PC-9 (cell line): Measurements from ENCODE around the gene NOB1.
A peak's percentile ranks its signal among the peaks of the same experiment; 100 is the strongest.

Experiments
- EZH2 ChIP-seq: fragments of 200-600 bp; sonication (generic); IDR thresholded peaks from 2 replicates; pipeline ENCODE4 v1.8.0; 2017; ENCODE audit warnings: antibody characterized with exemption, low read depth
- TF ChIP-seq, protein P1 (sequence below): fragments of 200-600 bp; sonication (generic); conservative IDR thresholded peaks from 2 replicates; pipeline ENCODE4 v1.6.1; 2017; ENCODE audit warnings: mixed run types, antibody characterized with exemption, mild to moderate bottlenecking, moderate library complexity

DNA sequence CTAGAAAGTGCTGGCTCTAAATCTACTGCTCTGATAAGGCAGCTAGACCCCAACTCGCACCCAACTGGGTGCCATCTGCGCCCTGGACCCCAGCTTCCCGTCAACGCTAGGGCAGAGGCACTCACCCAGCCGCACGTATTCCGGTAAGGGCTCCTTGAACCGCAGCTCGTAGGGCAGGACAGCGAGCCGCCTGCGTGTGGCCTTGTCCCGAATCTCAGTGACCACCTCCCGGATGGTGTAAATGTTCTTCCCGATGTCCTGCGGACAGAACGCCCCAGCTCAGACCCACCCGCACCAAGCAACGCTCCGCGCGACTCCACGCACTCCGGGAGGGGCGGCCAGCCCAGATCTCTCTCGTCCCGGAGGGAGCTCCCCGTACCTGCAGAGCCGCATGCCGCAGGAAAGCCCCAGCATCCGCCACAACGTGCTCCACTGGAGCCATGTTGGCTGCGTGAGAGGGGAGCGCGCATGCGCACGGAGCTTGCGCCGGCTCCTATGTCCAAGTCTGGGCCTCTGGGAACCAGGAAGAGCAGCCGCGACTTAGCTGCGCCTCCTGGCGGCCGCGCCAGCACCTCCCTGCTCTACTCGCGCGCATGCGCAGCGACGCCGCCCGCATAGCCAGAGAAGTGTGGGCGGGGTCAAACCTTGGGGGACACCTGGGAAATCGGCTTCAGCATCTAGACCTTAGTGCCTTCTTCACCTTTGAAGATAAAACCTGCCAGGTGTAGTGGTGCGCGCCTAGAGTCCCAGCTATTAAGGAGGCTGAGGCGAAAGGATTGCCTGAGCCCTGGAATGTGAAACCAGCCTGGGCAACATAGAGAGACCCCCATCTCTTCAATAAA, at the start of gene NOB1:
- TF ChIP-seq, protein P1, sequence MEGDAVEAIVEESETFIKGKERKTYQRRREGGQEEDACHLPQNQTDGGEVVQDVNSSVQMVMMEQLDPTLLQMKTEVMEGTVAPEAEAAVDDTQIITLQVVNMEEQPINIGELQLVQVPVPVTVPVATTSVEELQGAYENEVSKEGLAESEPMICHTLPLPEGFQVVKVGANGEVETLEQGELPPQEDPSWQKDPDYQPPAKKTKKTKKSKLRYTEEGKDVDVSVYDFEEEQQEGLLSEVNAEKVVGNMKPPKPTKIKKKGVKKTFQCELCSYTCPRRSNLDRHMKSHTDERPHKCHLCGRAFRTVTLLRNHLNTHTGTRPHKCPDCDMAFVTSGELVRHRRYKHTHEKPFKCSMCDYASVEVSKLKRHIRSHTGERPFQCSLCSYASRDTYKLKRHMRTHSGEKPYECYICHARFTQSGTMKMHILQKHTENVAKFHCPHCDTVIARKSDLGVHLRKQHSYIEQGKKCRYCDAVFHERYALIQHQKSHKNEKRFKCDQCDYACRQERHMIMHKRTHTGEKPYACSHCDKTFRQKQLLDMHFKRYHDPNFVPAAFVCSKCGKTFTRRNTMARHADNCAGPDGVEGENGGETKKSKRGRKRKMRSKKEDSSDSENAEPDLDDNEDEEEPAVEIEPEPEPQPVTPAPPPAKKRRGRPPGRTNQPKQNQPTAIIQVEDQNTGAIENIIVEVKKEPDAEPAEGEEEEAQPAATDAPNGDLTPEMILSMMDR = peak; percentile 94
- TF ChIP-seq EZH2 = no peak
